Tibial artery (tissue), 4 donors: ENCODE data around the gene ABCA6.

ENCODE experiments used
- DNase-seq, 2 donors: peaks; one replicate each; pipeline ENCODE4 v3.0.0-alpha.2; 2019
- H3K27ac ChIP-seq, 2 donors: fragments of 200-600 bp; sonication (generic) in 1 of 2; 1 replicate in 1 of 2; 2 replicates in 1 of 2; pipeline ENCODE4 v1.5.1; 2018 to 2019; ENCODE audit warnings: mild to moderate bottlenecking in 1 of 2
- H3K27me3 ChIP-seq, 2 donors: fragments of 200-600 bp; sonication (generic) in 1 of 2; one replicate each; pipeline versions ENCODE4 v1.5.1 to v1.6.0; 2016 to 2019
- H3K36me3 ChIP-seq, 3 donors: fragments of 200-600 bp; sonication (generic) in 2 of 3; one replicate each; pipeline ENCODE4 v1.5.1; 2016 to 2019; ENCODE audit warnings: mild to moderate bottlenecking in 2 of 3
- H3K4me1 ChIP-seq, 4 donors: fragments of 200-600 bp; sonication (generic) in 2 of 4; 1 replicate in 3 of 4; 2 replicates in 1 of 4; pipeline ENCODE4 v1.5.1; 2016 to 2019
- H3K4me3 ChIP-seq, 2 donors: fragments of 200-600 bp; sonication (generic) in 1 of 2; 1 replicate in 1 of 2; 2 replicates in 1 of 2; pipeline ENCODE4 v1.5.1; 2018 to 2019; ENCODE audit warnings: mild to moderate bottlenecking in 2 of 2
- H3K9me3 ChIP-seq, 3 donors: fragments of 200-600 bp; sonication (generic) in 1 of 3; one replicate each; pipeline ENCODE4 v1.5.1; 2016 to 2019
- CTCF ChIP-seq, 2 experiments: fragments of 200-600 bp in 1 of 2; fragments of 450-650 bp in 1 of 2; IDR thresholded peaks; one replicate each; pipeline ENCODE4 v1.5.1; 2017 to 2019; ENCODE audit warnings: antibody characterized with exemption in 2 of 2, mild to moderate bottlenecking in 1 of 2, moderate library complexity in 1 of 2
- intact Hi-C: fragments of 100-400 bp; cut with DNase I; formaldehyde crosslinking; loops from one replicate; pipeline ENCODE4 v1.15.0; 2023; ENCODE audit warnings: low total_unique reads

ABCA6 gene

GRCh38 chr17:69064001-69064400, 77.7 kb downstream of the ABCA6 start:
- Histone ChIP-seq H3K36me3 (no peaks in the 10 kb centered on the region), H3K4me1 (peaks cover 0 to 6% (median 1%) of the 10 kb centered on the region in 4 donors), H3K9me3 (no peaks in the 10 kb centered on the region), H3K27me3 (no peaks in the 10 kb centered on the region), H3K27ac (no peak overlapping the region), H3K4me3 (no peak overlapping the region)
- no peak for DNase-seq
- intact Hi-C loops: no loop called here
- no peak for TF ChIP-seq CTCF (IDR thresholded peaks at IDR 0.05)

GRCh38 chr17:69062860-69063581, 78.7 kb downstream of the ABCA6 start:
- no peak overlapping the region for H3K4me3 ChIP-seq
- no peaks in the 10 kb centered on the region for H3K27me3 ChIP-seq
- intact Hi-C loops: no loop called here
- peaks cover 0 to 6% (median 1%) of the 10 kb centered on the region in 4 donors for H3K4me1 ChIP-seq
- TF ChIP-seq CTCF (IDR thresholded peaks at IDR 0.05): no peak
- no peak overlapping the region for H3K27ac ChIP-seq
- H3K36me3 ChIP-seq: no peaks in the 10 kb centered on the region
- no peaks in the 10 kb centered on the region for H3K9me3 ChIP-seq
- no peak for DNase-seq

- no peak overlapping the region for H3K27ac ChIP-seq
Observed at GRCh38 chr17:69061721-69062556, 79.8 kb downstream of the ABCA6 start.

GRCh38 chr17:69060822-69061221, 80.9 kb downstream of the ABCA6 start, which contains the start of gene ABCA9:
ABCA9 (minus strand) TSS chr17:69060927; CDS start chr17:69051126, 9,801 bp downstream.
- Histone ChIP-seq H3K9me3 (no peaks in the 10 kb centered on the region), H3K36me3 (no peaks in the 10 kb centered on the region), H3K4me1 (peaks cover 0 to 6% (median 1%) of the 10 kb centered on the region in 4 donors), H3K4me3 (peak within 1 kb of the TSS in 1 of 2 donors; percentile 7), H3K27ac (no peak within 1 kb of the TSS), H3K27me3 (no peaks in the 10 kb centered on the region)
- TF ChIP-seq CTCF (IDR thresholded peaks at IDR 0.05): no peak
- DNase-seq: peak in 1 of 2 donors; percentile 45
- intact Hi-C loops: no loop called here

More at GRCh38 chr17:69061721-69062556, 79.8 kb downstream of the ABCA6 start:
- no peak overlapping the region for H3K4me3 ChIP-seq
- no peak for DNase-seq
- no peak for TF ChIP-seq CTCF (IDR thresholded peaks at IDR 0.05)
- intact Hi-C loops: no loop called here
- H3K27me3 ChIP-seq: no peaks in the 10 kb centered on the region
- H3K36me3 ChIP-seq: no peaks in the 10 kb centered on the region
- H3K4me1 ChIP-seq: peaks cover 0 to 6% (median 1%) of the 10 kb centered on the region in 4 donors
- no peaks in the 10 kb centered on the region for H3K9me3 ChIP-seq

GRCh38 chr17:69059458-69060175, 82.1 kb downstream of the ABCA6 start:
- intact Hi-C loops: no loop called here
- H3K27ac ChIP-seq: no peak overlapping the region

More at GRCh38 chr17:69059458-69060175, 82.1 kb downstream of the ABCA6 start:
- H3K4me3 ChIP-seq: peak overlapping the region in 1 of 2 donors; percentile 7
- H3K9me3 ChIP-seq: no peaks in the 10 kb centered on the region
- H3K4me1 ChIP-seq: peaks cover 0 to 6% (median 1%) of the 10 kb centered on the region in 4 donors
- no peaks in the 10 kb centered on the region for H3K36me3 ChIP-seq
- no peak for TF ChIP-seq CTCF (IDR thresholded peaks at IDR 0.05)
- no peak for DNase-seq
- H3K27me3 ChIP-seq: no peaks in the 10 kb centered on the region
